HG03108 (cell line): ENCODE measurements around the gene AFF1.
"Not testable (repeated sequence)": the region's sequence is repeated elsewhere in the genome, so short reads cannot be mapped to it uniquely, and the experiment has no call there.

Experiments
- ATAC-seq: cut with Tn5 transposase; IDR thresholded peaks from one replicate; pipeline ENCODE4 v1.9.1; 2021; ENCODE audit warnings: moderate library complexity; ENCODE audit not compliant: unreplicated experiment

Gene AFF1

GRCh38 chr4:87033902-87034301 is 99.1 kb downstream of the AFF1 start:
- ATAC-seq: no peak

GRCh38 chr4:87034527-87034926 is 99.7 kb downstream of the AFF1 start:
- no peak for ATAC-seq

- ATAC-seq: no peak
Measured at GRCh38 chr4:87035881-87036509, 101.2 kb downstream of the AFF1 start.

- ATAC-seq: no peak
Measured at GRCh38 chr4:87036713-87037112, 101.9 kb downstream of the AFF1 start.

GRCh38 chr4:87037171-87037570 is 102.4 kb downstream of the AFF1 start:
- not testable (repeated sequence) for ATAC-seq

- no peak for ATAC-seq
Measured at GRCh38 chr4:87037671-87038334, 103.0 kb downstream of the AFF1 start.

- peak; percentile 41 for ATAC-seq
Measured at GRCh38 chr4:87038837-87039615, 104.2 kb downstream of the AFF1 start.

- ATAC-seq: no peak
Measured at GRCh38 chr4:87041141-87041540, 106.3 kb downstream of the AFF1 start.

- no peak for ATAC-seq
Measured at GRCh38 chr4:87042221-87042620, 107.4 kb downstream of the AFF1 start.

GRCh38 chr4:87042986-87043820 is 108.4 kb downstream of the AFF1 start:
- ATAC-seq: peak; percentile 38

- ATAC-seq: no peak
Measured at GRCh38 chr4:87044511-87045233, 109.9 kb downstream of the AFF1 start.

- ATAC-seq: no peak
Measured at GRCh38 chr4:87045234-87045558, 110.4 kb downstream of the AFF1 start.

- no peak for ATAC-seq
Measured at GRCh38 chr4:87045659-87046058, 110.8 kb downstream of the AFF1 start.

- no peak for ATAC-seq
Measured at GRCh38 chr4:87046121-87046551, 111.3 kb downstream of the AFF1 start.

GRCh38 chr4:87047281-87047798 is 112.5 kb downstream of the AFF1 start:
- no peak for ATAC-seq

GRCh38 chr4:87049508-87049907 is 114.7 kb downstream of the AFF1 start:
- ATAC-seq: no peak

GRCh38 chr4:87050596-87050995 is 115.8 kb downstream of the AFF1 start:
- ATAC-seq: no peak

GRCh38 chr4:87051121-87051713 is 116.4 kb downstream of the AFF1 start:
- no peak for ATAC-seq

- ATAC-seq: no peak
Measured at GRCh38 chr4:87052615-87053014, 117.8 kb downstream of the AFF1 start.

- ATAC-seq: no peak
Measured at GRCh38 chr4:87053176-87053658, 118.4 kb downstream of the AFF1 start.
